Mesenteric fat pad (tissue), 1 donor: ENCODE data around the gene MAP1LC3C. TPM values are rescaled to one million over a fixed set of nuclear protein-coding genes. Genes with fewer than 3 reads are reported as not detected.

Experiments
- DNase-seq: peaks from one replicate; pipeline ENCODE4 v3.0.0-alpha.2; 2020; ENCODE audit warnings: low spot score
- long read RNA-seq: library from polyadenylated mRNA; unstranded; transcript quantifications from one replicate; pipeline ENCODE4 v2.0.0, GENCODE V29; 2020
- total RNA-seq: library from RNA; stranded (reverse); fragmentation: NEBNext Ultra II Directional; extraction: Animal tissue kit (Norgen Biotek cat#: 25700); gene quantifications from one replicate; pipeline ENCODE4 v1.2.1, GENCODE V29; 2021
- donor health status: DM: yes; HTN: yes; CAD: no.

The MAP1LC3C gene
- total RNA-seq = 9.8 TPM
- long read RNA-seq, transcript MAP1LC3C-201 (4 exons, 1,182 nt) = major isoform, 9 of 32 reads
- long read RNA-seq, partial matches to known transcripts = 4 of 32 reads
- long read RNA-seq, other reads (novel, unspliced or antisense) = 19 of 32 reads

GRCh38 chr1:241999026-241999425 lies at the start of gene MAP1LC3C:
TSS of gene MAP1LC3C (minus strand) at chr1:241999098. CDS start at chr1:241999008, 90 bp downstream.
- DNase-seq = no peak

GRCh38 chr1:242043165-242043564 lies 44.3 kb upstream of the MAP1LC3C start:
- DNase-seq = no peak

- DNase-seq = no peak
Observed at GRCh38 chr1:242034392-242034791, 35.5 kb upstream of the MAP1LC3C start.

GRCh38 chr1:242033447-242033846 lies 34.5 kb upstream of the MAP1LC3C start:
- no peak for DNase-seq

- DNase-seq = no peak
Observed at GRCh38 chr1:242030071-242030470, 31.2 kb upstream of the MAP1LC3C start.

GRCh38 chr1:242025681-242026080 lies 26.8 kb upstream of the MAP1LC3C start:
- DNase-seq = peak; percentile 60

GRCh38 chr1:242023805-242024204 lies 24.9 kb upstream of the MAP1LC3C start:
- DNase-seq = no peak

- no peak for DNase-seq
Observed at GRCh38 chr1:242019018-242019417, 20.1 kb upstream of the MAP1LC3C start.

GRCh38 chr1:242017580-242018233 lies 18.8 kb upstream of the MAP1LC3C start:
- DNase-seq = no peak

GRCh38 chr1:242016479-242016878 lies 17.6 kb upstream of the MAP1LC3C start:
- DNase-seq = no peak

- no peak for DNase-seq
Observed at GRCh38 chr1:242011894-242012660, 13.2 kb upstream of the MAP1LC3C start.

- DNase-seq = no peak
Observed at GRCh38 chr1:242008826-242009495, 10.1 kb upstream of the MAP1LC3C start.

- DNase-seq = no peak
Observed at GRCh38 chr1:242006976-242007375, 8.1 kb upstream of the MAP1LC3C start.

GRCh38 chr1:242005866-242006535 lies 7.1 kb upstream of the MAP1LC3C start:
- no peak for DNase-seq

GRCh38 chr1:242004751-242005495 lies 6.0 kb upstream of the MAP1LC3C start:
- DNase-seq = no peak

- DNase-seq = no peak
Observed at GRCh38 chr1:242002510-242002909, 3.6 kb upstream of the MAP1LC3C start.

GRCh38 chr1:242002072-242002471 lies 3.2 kb upstream of the MAP1LC3C start:
- no peak for DNase-seq

- DNase-seq = no peak
Observed at GRCh38 chr1:242000434-242000833, 1.5 kb upstream of the MAP1LC3C start.

GRCh38 chr1:241998412-241998921 lies 431 bp downstream of the MAP1LC3C start:
- DNase-seq = no peak

GRCh38 chr1:241997401-241997998 lies 1.4 kb downstream of the MAP1LC3C start:
- DNase-seq = no peak
